ENCODE data around the gene C18orf63. TPM values are rescaled to one million over a fixed set of nuclear protein-coding genes. Genes with fewer than 3 reads are reported as not detected.

The C18orf63 gene
- polyA plus RNA-seq, 1 donor from 2014 or later = not detected

- no peaks in the 10 kb centered on the region for H3K79me2 ChIP-seq (replicated peaks; ENCODE audit: insufficient read depth, low read length)
- no peaks in the 10 kb centered on the region for H3K9me3 ChIP-seq (ENCODE audit: low read length)
- TF ChIP-seq TAF1 (IDR thresholded peaks at IDR 0.05; ENCODE audit: low read depth) (no peak), REST (IDR thresholded peaks at IDR 0.05; ENCODE audit: borderline replicate concordance) (no peak), CTCF (IDR thresholded peaks at IDR 0.05; ENCODE audit: poor library complexity, severe bottlenecking) (no peak), POLR2AphosphoS5 (IDR thresholded peaks at IDR 0.05) (no peak), EZH2 (IDR thresholded peaks at IDR 0.05; ENCODE audit: borderline replicate concordance, insufficient read depth, low read length, poor library complexity, severe bottlenecking) (no peak), RAD21 (conservative IDR thresholded peaks at IDR 0.05) (no peak), SMC3 (conservative IDR thresholded peaks at IDR 0.05; ENCODE audit: poor library complexity) (no peak), MXI1 (conservative IDR thresholded peaks at IDR 0.05; ENCODE audit: poor library complexity, severe bottlenecking) (no peak), EP300 (conservative IDR thresholded peaks at IDR 0.05; ENCODE audit: poor library complexity, severe bottlenecking) (no peak)
- no peak overlapping the region for H3K27ac ChIP-seq (ENCODE audit: low read length)
- no peaks in the 10 kb centered on the region for H3F3A ChIP-seq (ENCODE audit: insufficient read depth, low read length, poor library complexity, severe bottlenecking)
- H2AFZ ChIP-seq (ENCODE audit: low read depth, low read length) = no peak overlapping the region
- no peaks in the 10 kb centered on the region for H4K20me1 ChIP-seq (ENCODE audit: insufficient read depth)
- no peak overlapping the region for H3K4me2 ChIP-seq (ENCODE audit: low read length)
- no peaks in the 10 kb centered on the region for H3K27me3 ChIP-seq (ENCODE audit: insufficient read depth, low read depth, low read length)
- H3K36me3 ChIP-seq (ENCODE audit: insufficient read depth, low read length) = no peaks in the 10 kb centered on the region
- H3K4me3 ChIP-seq (ENCODE audit: low read length) = no peak overlapping the region
- no peak overlapping the region for H3K9ac ChIP-seq (ENCODE audit: low read length)
- no peaks in the 10 kb centered on the region for H3K9me2 ChIP-seq (ENCODE audit: insufficient read depth, low read length)
Observed at GRCh38 chr18:74328206-74328605, 12.6 kb downstream of the C18orf63 start.

GRCh38 chr18:74329688-74330205 lies 14.1 kb downstream of the C18orf63 start:
- Histone ChIP-seq H3K79me2 (replicated peaks; ENCODE audit: insufficient read depth, low read length) (no peaks in the 10 kb centered on the region), H3K4me2 (ENCODE audit: low read length) (no peak overlapping the region), H3K27ac (ENCODE audit: low read length) (no peak overlapping the region), H3K36me3 (ENCODE audit: insufficient read depth, low read length) (no peaks in the 10 kb centered on the region), H2AFZ (ENCODE audit: low read depth, low read length) (no peak overlapping the region), H3F3A (ENCODE audit: insufficient read depth, low read length, poor library complexity, severe bottlenecking) (no peaks in the 10 kb centered on the region), H3K9ac (ENCODE audit: low read length) (no peak overlapping the region), H3K4me3 (ENCODE audit: low read length) (no peak overlapping the region), H3K9me3 (ENCODE audit: low read length) (no peaks in the 10 kb centered on the region), H3K27me3 (ENCODE audit: insufficient read depth, low read depth, low read length) (no peaks in the 10 kb centered on the region), H4K20me1 (ENCODE audit: insufficient read depth) (no peaks in the 10 kb centered on the region), H3K9me2 (ENCODE audit: insufficient read depth, low read length) (no peaks in the 10 kb centered on the region)
- TF ChIP-seq SMC3 (conservative IDR thresholded peaks at IDR 0.05; ENCODE audit: poor library complexity) = no peak

- Histone ChIP-seq H3K79me2 (replicated peaks; ENCODE audit: insufficient read depth, low read length) (no peaks in the 10 kb centered on the region), H3K27me3 (ENCODE audit: insufficient read depth, low read depth, low read length) (no peaks in the 10 kb centered on the region), H3K9ac (ENCODE audit: low read length) (no peak overlapping the region), H3K27ac (ENCODE audit: low read length) (no peak overlapping the region), H2AFZ (ENCODE audit: low read depth, low read length) (no peak overlapping the region), H4K20me1 (ENCODE audit: insufficient read depth) (no peaks in the 10 kb centered on the region), H3K9me2 (ENCODE audit: insufficient read depth, low read length) (no peaks in the 10 kb centered on the region), H3K4me2 (ENCODE audit: low read length) (no peak overlapping the region), H3K36me3 (ENCODE audit: insufficient read depth, low read length) (no peaks in the 10 kb centered on the region), H3K4me3 (ENCODE audit: low read length) (no peak overlapping the region), H3F3A (ENCODE audit: insufficient read depth, low read length, poor library complexity, severe bottlenecking) (no peaks in the 10 kb centered on the region), H3K9me3 (ENCODE audit: low read length) (no peaks in the 10 kb centered on the region)
- TF ChIP-seq RAD21 (conservative IDR thresholded peaks at IDR 0.05) (no peak), REST (IDR thresholded peaks at IDR 0.05; ENCODE audit: borderline replicate concordance) (no peak), SMC3 (conservative IDR thresholded peaks at IDR 0.05; ENCODE audit: poor library complexity) (no peak), TAF1 (IDR thresholded peaks at IDR 0.05; ENCODE audit: low read depth) (no peak), POLR2AphosphoS5 (IDR thresholded peaks at IDR 0.05) (no peak), CTCF (IDR thresholded peaks at IDR 0.05; ENCODE audit: poor library complexity, severe bottlenecking) (no peak), EP300 (conservative IDR thresholded peaks at IDR 0.05; ENCODE audit: poor library complexity, severe bottlenecking) (no peak), MXI1 (conservative IDR thresholded peaks at IDR 0.05; ENCODE audit: poor library complexity, severe bottlenecking) (no peak), EZH2 (IDR thresholded peaks at IDR 0.05; ENCODE audit: borderline replicate concordance, insufficient read depth, low read length, poor library complexity, severe bottlenecking) (no peak)
Observed at GRCh38 chr18:74331404-74331803, 15.8 kb downstream of the C18orf63 start.

All from neural cell (in vitro differentiated cells).